ENCODE measurements around the gene TMEM184A.
"Not testable (repeated sequence)": the region's sequence is repeated elsewhere in the genome, so short reads cannot be mapped to it uniquely, and the experiment has no call there.

Gene TMEM184A

GRCh38 chr7:1588978-1589377 lies 33.0 kb upstream of the TMEM184A start:
- DNase-seq = no peak

- no peak for DNase-seq
Observed at GRCh38 chr7:1587738-1588137, 31.7 kb upstream of the TMEM184A start.

GRCh38 chr7:1586827-1587705 lies 31.1 kb upstream of the TMEM184A start:
- no peak for DNase-seq

- DNase-seq = no peak
Observed at GRCh38 chr7:1586126-1586826, 30.3 kb upstream of the TMEM184A start.

GRCh38 chr7:1585142-1585981 lies 29.4 kb upstream of the TMEM184A start:
- no peak for DNase-seq

DNA sequence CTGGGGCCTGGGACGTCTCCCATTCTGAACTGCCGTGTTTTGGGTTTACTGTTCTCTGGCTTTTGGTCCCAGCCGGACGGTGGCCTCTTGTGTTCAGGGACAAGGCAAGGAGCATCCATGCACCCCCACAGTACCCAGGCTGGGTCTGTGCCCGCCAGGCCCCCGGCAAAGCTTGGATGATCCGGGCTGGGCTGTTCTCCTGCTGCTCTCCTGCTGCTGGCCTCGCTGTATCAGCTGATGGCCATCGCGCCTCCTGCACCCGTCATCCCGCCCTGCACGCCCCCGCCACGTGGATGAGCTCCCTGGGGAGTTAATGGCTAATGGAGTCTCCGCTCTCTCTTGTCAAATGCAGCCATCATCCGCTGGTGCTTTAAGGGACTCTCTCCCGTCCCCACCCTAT lies 28.7 kb upstream of the TMEM184A start:
- DNase-seq = no peak

- DNase-seq = not testable (repeated sequence)
Observed at GRCh38 chr7:1583241-1583930, 27.4 kb upstream of the TMEM184A start.

GRCh38 chr7:1580422-1581030 lies 24.5 kb upstream of the TMEM184A start:
- no peak for DNase-seq

DNA sequence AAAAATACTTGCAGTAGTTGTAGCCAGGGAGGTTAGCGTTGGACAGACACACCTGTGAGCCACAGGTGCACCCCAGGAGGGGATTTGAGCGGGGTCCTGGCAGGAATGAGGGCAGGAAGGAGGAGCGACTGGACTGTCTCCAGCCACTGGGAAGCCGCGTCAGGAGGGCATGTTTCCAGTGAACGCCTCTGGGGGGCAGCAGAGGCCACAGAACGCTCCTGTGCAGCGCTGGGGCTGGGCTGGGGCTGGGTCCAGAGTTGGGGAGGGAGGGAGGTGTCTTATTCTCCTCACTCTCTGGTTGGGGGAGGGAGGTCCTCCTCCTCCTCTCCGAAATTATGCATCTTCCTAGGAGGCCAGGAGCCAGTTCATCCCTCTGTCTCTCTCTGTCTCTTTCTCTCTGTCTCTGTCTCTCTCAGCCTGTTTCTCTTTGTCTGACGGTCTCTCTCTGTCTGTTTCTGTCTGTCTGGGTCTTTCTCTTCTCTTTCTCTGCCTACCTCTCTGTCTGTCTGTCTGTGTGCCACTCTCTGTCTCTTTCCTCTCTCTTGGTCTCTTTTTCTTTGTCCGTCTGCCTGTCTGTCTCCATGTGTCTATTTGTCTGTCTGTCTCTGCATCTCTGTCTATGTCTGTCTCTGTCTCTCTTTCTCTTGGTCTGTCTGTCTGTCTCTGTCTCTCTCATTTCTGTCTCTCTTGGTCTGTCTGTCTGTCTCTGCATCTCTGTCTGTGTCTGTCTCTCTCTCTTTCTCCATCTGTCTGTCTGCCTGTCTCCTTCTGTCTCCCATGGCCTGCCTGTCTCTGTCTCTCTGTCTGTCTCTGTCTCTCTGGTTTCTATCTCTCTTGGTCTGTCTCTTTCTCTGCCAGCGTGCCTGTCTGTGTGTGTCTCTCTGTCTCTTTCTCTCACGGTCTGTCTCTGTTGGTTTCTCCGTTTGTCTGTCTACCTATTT lies 23.7 kb upstream of the TMEM184A start:
- peak; percentile 62 for DNase-seq

DNA sequence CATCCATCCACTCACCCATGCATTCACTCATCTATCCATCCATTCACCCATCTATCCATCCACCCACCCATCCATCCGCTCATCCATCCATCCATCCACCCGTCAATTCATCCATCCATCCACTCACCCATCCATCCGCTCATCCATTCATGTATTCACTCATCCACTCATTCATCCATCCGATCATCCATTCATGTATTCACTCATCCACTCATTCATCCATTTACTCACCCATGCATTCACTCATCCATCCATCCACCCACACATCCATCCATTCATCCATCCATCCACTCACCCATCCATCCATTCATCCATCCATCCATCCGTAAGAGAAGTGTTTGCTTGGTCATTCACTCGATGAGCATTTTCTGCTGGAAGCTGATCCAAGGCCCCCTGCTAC lies 22.5 kb upstream of the TMEM184A start:
- no peak for DNase-seq

DNA sequence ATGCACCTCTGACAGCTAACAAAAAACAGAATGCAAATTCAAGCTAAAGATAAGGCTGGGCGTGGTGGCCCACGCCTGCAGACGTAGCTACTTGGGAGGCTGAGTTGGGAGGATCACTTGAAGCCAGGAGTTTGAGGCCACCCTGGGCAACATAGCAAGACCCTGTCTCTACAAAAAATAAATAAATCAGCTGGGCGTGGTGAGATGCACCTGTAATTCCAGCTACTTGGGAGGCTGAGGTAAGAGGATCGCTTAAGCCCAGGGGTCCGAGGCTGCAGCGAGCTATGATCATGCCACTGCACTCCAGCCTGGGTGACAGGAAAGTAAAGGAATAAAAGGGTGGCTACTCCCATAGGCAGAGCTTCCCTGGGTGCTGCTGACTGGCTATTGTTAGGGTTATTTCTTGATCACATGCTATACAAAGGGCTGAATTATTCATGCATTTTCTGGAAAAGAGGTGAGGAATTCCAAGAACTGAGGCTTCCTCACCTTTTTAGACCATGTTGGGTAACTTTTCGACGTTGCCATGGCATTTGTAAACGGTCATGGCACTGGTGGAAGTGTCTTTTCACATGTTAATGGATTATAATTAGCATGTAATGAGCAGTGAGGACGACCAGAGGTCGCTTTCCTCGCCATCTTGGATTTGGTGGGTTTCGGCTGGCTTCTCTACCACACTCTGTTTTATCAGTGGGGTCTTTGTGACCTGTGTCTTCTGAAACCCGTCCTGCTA lies 20.7 kb upstream of the TMEM184A start:
- no peak for DNase-seq

GRCh38 chr7:1575809-1576208 lies 19.8 kb upstream of the TMEM184A start:
- DNase-seq = no peak

DNA sequence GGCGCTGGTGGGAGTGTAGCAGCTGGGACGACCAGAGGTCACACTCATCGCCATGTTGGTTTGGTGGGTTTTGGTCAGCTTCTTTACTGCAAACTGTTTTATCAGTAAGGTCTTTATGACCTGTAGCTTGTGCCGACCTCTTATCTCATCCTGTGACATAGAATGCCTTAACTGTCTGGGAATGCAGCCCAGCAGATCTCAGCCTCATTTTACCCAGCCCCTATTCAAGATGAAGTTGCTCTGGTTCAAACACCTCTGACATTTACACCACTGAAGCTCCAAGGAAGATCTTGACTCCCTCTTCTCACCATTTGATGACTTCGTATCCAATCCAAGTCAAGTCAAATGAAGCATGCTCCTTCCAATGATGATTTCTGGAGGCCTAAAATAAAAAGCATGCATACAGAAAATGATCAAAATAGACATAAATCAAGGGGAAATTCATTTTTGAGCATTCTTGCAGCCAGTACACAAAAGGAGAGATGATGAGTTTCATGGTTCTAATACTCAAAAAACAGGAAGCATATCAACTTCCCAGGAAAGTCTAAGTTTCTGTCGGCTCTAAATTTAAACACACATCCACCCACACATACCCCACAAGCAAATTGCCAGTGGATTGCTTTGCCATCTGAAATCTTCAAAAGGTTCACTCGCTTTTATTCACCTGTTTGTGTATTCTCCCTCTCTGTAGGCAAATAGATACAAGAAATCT lies 16.3 kb upstream of the TMEM184A start:
- no peak for DNase-seq

- peak; percentile 85 for DNase-seq
Observed at GRCh38 chr7:1569833-1570632, 14.0 kb upstream of the TMEM184A start, which contains the start of gene PSMG3. Gene PSMG3 (minus strand): TSS chr7:1570032. CDS start chr7:1569339, 693 bp downstream.

DNA sequence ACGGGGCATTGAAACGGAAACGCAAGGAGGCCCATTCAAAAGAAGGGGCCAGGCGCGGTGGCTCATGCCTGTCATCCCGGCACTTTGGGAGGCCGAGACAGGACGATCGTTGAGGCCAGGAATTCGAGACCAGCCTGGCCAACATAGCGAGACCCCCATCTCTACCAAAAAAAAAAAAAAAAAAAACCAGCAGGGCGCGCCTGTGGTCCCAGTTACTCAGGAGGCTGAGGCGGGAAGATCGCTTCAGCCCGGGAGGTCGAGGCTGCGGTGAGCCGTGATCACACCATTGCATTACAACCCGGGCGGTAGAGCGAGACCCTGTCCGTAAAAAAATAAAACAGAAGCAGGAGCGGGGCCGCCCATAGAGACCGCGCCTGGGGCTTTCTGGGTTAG lies 13.4 kb upstream of the TMEM184A start:
- DNase-seq = no peak

DNA sequence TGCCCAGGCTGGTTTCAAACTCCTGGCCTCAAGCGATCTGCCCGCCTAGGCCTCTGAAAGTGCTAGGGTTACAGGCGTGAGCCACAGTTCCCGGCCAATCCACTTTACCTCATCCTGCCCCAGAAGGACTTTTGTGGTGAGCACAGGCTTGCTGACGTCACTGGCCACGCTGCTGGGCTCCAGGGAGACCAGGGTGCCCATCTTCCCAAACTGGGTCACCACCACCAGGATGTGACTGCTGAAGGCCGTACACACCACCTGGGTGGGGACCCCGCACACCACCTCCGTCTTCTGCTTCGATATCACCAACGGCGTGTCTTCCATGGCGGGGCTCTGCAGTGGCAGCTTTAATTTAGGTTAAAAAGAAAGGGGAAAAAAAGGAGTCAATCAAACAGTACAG lies 13.0 kb upstream of the TMEM184A start:
- peak; percentile 40 for DNase-seq

GRCh38 chr7:1567896-1568510 lies 12.0 kb upstream of the TMEM184A start:
- no peak for DNase-seq

All from CD4-positive, alpha-beta T cell treated with Interferon gamma for 1 hour (primary cell).